Neural cell (in vitro differentiated cells): ENCODE data around the gene CPNE2.

Experiments
- EP300 ChIP-seq: fragments of 450-650 bp; conservative IDR thresholded peaks from 2 replicates; pipeline ENCODE4 v1.6.1; 2014; ENCODE audit warnings: antibody characterized with exemption, mild to moderate bottlenecking, moderate library complexity; ENCODE audit not compliant: poor library complexity, severe bottlenecking
- EZH2 ChIP-seq: fragments of 200-600, 300-800 bp; shearing (Covaris generic), sonication (generic); IDR thresholded peaks from 2 replicates; pipeline ENCODE4 v1.6.1; 2014; ENCODE audit warnings: antibody characterized with exemption, low read length, borderline replicate concordance, mild to moderate bottlenecking; ENCODE audit not compliant: insufficient read depth, poor library complexity, severe bottlenecking
- POLR2AphosphoS5 ChIP-seq: IDR thresholded peaks from 2 replicates; pipeline ENCODE4 v1.6.1; 2012
- TF ChIP-seq, protein P1 (sequence below): fragments of 450-650 bp; IDR thresholded peaks from 2 replicates; pipeline ENCODE4 v1.5.1; 2014; ENCODE audit warnings: antibody characterized with exemption, mild to moderate bottlenecking, moderate library complexity; ENCODE audit not compliant: poor library complexity, severe bottlenecking

- TF ChIP-seq, protein P1, sequence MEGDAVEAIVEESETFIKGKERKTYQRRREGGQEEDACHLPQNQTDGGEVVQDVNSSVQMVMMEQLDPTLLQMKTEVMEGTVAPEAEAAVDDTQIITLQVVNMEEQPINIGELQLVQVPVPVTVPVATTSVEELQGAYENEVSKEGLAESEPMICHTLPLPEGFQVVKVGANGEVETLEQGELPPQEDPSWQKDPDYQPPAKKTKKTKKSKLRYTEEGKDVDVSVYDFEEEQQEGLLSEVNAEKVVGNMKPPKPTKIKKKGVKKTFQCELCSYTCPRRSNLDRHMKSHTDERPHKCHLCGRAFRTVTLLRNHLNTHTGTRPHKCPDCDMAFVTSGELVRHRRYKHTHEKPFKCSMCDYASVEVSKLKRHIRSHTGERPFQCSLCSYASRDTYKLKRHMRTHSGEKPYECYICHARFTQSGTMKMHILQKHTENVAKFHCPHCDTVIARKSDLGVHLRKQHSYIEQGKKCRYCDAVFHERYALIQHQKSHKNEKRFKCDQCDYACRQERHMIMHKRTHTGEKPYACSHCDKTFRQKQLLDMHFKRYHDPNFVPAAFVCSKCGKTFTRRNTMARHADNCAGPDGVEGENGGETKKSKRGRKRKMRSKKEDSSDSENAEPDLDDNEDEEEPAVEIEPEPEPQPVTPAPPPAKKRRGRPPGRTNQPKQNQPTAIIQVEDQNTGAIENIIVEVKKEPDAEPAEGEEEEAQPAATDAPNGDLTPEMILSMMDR: no peak
- TF ChIP-seq EP300 (no peak), EZH2 (no peak), POLR2AphosphoS5 (no peak)
Measured at GRCh38 chr16:57192146-57192545, 99.8 kb downstream of the CPNE2 start.
